Measurements from ENCODE around the gene FAM120A. TPM values are rescaled to one million over a fixed set of nuclear protein-coding genes. Genes with fewer than 3 reads are reported as not detected.
A peak's percentile ranks its signal among the peaks of the same experiment; 100 is the strongest.

Gene FAM120A
- total and polyA plus RNA-seq, 7 donors: 37.9 to 126 (median 70.1) TPM

- no peak overlapping the region for H3K27ac ChIP-seq
- H3K9me3 ChIP-seq: no peaks in the 10 kb centered on the region
- H3K27me3 ChIP-seq (ENCODE audit: insufficient read depth in 3 of 3, low read length in 2 of 3): no peaks in the 10 kb centered on the region
- TF ChIP-seq CTCF (IDR thresholded peaks at IDR 0.05): no peak
- no peak overlapping the region for H3K4me3 ChIP-seq
- intact Hi-C loops (cut with DNase I): no loop called here
- peak in 2 of 4 donors; percentile 51 to 78 for ATAC-seq
- peaks cover 16% of the 10 kb centered on the region for H3K4me1 ChIP-seq
- H3K36me3 ChIP-seq (ENCODE audit: insufficient read depth in 1 of 2, low read depth in 1 of 2): no peaks in the 10 kb centered on the region
- DNase-seq: peak in 1 of 2 donors; percentile 52
- WGBS, 3 donors: 26 to 47% (median 39%) methylated on average over 3 of the region's 3 CpGs
These were observed 149.0 kb downstream of the FAM120A start for GRCh38 chr9:93600504-93600903.

GRCh38 chr9:93601063-93601462 is 149.6 kb downstream of the FAM120A start:
- ATAC-seq: no peak
- no peak for DNase-seq
- WGBS, 3 donors: 65 to 77% (median 66%) methylated on average over 4 of the region's 4 CpGs
- Histone ChIP-seq H3K9me3 (no peaks in the 10 kb centered on the region), H3K4me1 (peaks cover 16% of the 10 kb centered on the region), H3K36me3 (ENCODE audit: insufficient read depth in 1 of 2, low read depth in 1 of 2) (no peaks in the 10 kb centered on the region), H3K4me3 (no peak overlapping the region), H3K27me3 (ENCODE audit: insufficient read depth in 3 of 3, low read length in 2 of 3) (no peaks in the 10 kb centered on the region), H3K27ac (no peak overlapping the region)
- no peak for TF ChIP-seq CTCF (IDR thresholded peaks at IDR 0.05)
- intact Hi-C loops (cut with DNase I): no loop called here

GRCh38 chr9:93601666-93602065 is 150.2 kb downstream of the FAM120A start:
- no peak for ATAC-seq
- no peaks in the 10 kb centered on the region for H3K36me3 ChIP-seq (ENCODE audit: insufficient read depth in 1 of 2, low read depth in 1 of 2)
- intact Hi-C loops (cut with DNase I): no loop called here
- peaks cover 16% of the 10 kb centered on the region for H3K4me1 ChIP-seq
- H3K9me3 ChIP-seq: no peaks in the 10 kb centered on the region
- WGBS, 3 donors: 74 to 78% (median 77%) methylated on average over 5 of the region's 5 CpGs
- H3K27me3 ChIP-seq (ENCODE audit: insufficient read depth in 3 of 3, low read length in 2 of 3): no peaks in the 10 kb centered on the region
- DNase-seq: no peak
- H3K4me3 ChIP-seq: no peak overlapping the region
- no peak overlapping the region for H3K27ac ChIP-seq
- TF ChIP-seq CTCF (IDR thresholded peaks at IDR 0.05): no peak

GRCh38 chr9:93603011-93603410 is 151.5 kb downstream of the FAM120A start:
- 93 to 96% (median 94%) methylated on average over 15 of the region's 15 CpGs for WGBS, 3 donors
- Histone ChIP-seq H3K27me3 (ENCODE audit: insufficient read depth in 3 of 3, low read length in 2 of 3) (no peaks in the 10 kb centered on the region), H3K27ac (no peak overlapping the region), H3K9me3 (no peaks in the 10 kb centered on the region), H3K4me3 (no peak overlapping the region), H3K36me3 (ENCODE audit: insufficient read depth in 1 of 2, low read depth in 1 of 2) (no peaks in the 10 kb centered on the region), H3K4me1 (peaks cover 16% of the 10 kb centered on the region)
- ATAC-seq (no peak), DNase-seq (peak in 1 of 2 donors; percentile 15)
- intact Hi-C loops (cut with DNase I): no loop called here
- TF ChIP-seq CTCF (IDR thresholded peaks at IDR 0.05): no peak

- ATAC-seq: peak in 3 of 4 donors; percentile 29 to 61 (median 56)
- WGBS, 3 donors: 27 to 46% (median 28%) methylated on average over 4 of the region's 4 CpGs
These were observed 152.4 kb downstream of the FAM120A start for GRCh38 chr9:93603906-93604326.

More at GRCh38 chr9:93603906-93604326, 152.4 kb downstream of the FAM120A start:
- no peak for TF ChIP-seq CTCF (IDR thresholded peaks at IDR 0.05)
- H3K4me1 ChIP-seq: peaks cover 13% of the 10 kb centered on the region
- H3K27ac ChIP-seq: no peak overlapping the region
- intact Hi-C loops (cut with DNase I): no loop called here
- peak in 1 of 2 donors; percentile 49 for DNase-seq
- H3K4me3 ChIP-seq: no peak overlapping the region
- H3K27me3 ChIP-seq (ENCODE audit: insufficient read depth in 3 of 3, low read length in 2 of 3): no peaks in the 10 kb centered on the region
- H3K9me3 ChIP-seq: no peaks in the 10 kb centered on the region
- H3K36me3 ChIP-seq (ENCODE audit: insufficient read depth in 1 of 2, low read depth in 1 of 2): no peaks in the 10 kb centered on the region

Data from psoas muscle (tissue), 8 donors.